Astrocyte of the spinal cord (primary cell): ENCODE results near the gene BCL2L13.
A peak's percentile ranks its signal among the peaks of the same experiment; 100 is the strongest.

Experiments used
- DNase-seq: peaks from one replicate; pipeline ENCODE4 v3.0.0; 2011; ENCODE audit warnings: low read depth, low spot score
- H3K4me3 ChIP-seq: 2 replicates; pipeline ENCODE4 v1.5.1; 2011; ENCODE audit warnings: low read depth, mild to moderate bottlenecking, low read length, moderate library complexity
- in situ Hi-C: cut with HindIII; loops from 2 replicates; pipeline ENCODE4 v1.10.0; 2017; ENCODE audit warnings: low sequenced_read_pairs
- TF ChIP-seq, protein P1 (sequence below): IDR thresholded peaks from 2 replicates; pipeline ENCODE4 v1.5.1; 2012; ENCODE audit warnings: low read depth, mild to moderate bottlenecking, low read length, inconsistent platforms

Gene BCL2L13

GRCh38 chr22:17707526-17707925 lies 69.0 kb downstream of the BCL2L13 start:
- peak; percentile 48 for DNase-seq
- in situ Hi-C loops: no loop called here
- H3K4me3 ChIP-seq: peak overlapping the region; percentile 39

DNA sequence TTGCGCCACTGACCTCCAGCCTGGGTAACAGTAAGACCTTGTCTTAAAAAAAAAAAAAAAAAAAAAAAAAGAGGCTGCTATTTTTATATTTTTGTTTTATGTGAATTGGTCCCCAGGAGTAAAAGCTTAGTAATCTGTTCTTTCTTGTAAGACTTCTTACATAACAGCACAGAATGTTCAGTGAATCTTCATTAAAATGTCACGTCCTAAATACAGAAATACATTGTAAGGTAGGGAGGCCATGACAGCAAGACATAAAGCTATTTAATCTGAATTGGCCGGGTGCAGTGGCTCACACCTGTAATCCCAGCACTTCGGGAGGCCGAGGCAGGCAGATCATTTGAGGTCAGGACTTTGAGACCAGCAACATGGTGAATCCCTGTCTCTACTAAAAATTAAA lies 71.5 kb downstream of the BCL2L13 start:
- TF ChIP-seq, protein P1, sequence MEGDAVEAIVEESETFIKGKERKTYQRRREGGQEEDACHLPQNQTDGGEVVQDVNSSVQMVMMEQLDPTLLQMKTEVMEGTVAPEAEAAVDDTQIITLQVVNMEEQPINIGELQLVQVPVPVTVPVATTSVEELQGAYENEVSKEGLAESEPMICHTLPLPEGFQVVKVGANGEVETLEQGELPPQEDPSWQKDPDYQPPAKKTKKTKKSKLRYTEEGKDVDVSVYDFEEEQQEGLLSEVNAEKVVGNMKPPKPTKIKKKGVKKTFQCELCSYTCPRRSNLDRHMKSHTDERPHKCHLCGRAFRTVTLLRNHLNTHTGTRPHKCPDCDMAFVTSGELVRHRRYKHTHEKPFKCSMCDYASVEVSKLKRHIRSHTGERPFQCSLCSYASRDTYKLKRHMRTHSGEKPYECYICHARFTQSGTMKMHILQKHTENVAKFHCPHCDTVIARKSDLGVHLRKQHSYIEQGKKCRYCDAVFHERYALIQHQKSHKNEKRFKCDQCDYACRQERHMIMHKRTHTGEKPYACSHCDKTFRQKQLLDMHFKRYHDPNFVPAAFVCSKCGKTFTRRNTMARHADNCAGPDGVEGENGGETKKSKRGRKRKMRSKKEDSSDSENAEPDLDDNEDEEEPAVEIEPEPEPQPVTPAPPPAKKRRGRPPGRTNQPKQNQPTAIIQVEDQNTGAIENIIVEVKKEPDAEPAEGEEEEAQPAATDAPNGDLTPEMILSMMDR: no peak
- no peak for DNase-seq
- in situ Hi-C loops: no loop called here
- H3K4me3 ChIP-seq: no peak overlapping the region

More at GRCh38 chr22:17707526-17707925, 69.0 kb downstream of the BCL2L13 start:
- TF ChIP-seq, protein P1: no peak

GRCh38 chr22:17712441-17712840 lies 73.9 kb downstream of the BCL2L13 start:
- TF ChIP-seq, protein P1: no peak
- H3K4me3 ChIP-seq: no peak overlapping the region
- DNase-seq: peak; percentile 48
- in situ Hi-C loops: no loop called here

DNA sequence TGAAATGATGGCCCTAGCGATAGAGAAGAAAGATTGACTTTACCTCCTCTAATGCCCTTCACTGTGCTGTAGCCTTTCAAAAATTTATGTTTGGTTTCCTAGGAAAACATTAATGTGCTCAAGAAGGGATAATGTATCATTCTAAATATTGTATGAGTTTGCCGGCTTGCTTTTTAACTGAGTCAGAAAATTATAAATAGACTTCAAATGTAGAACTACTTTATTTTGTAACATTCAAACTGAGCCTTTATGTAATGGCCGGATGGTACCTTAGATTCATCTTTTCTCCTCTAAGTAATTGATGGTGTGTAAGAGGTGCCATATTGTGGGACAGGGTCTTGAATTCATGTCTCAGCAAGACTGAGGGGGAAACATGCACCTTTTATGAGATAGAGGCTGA lies 78.0 kb downstream of the BCL2L13 start:
- no peak overlapping the region for H3K4me3 ChIP-seq
- in situ Hi-C loops: no loop called here
- no peak for DNase-seq
- TF ChIP-seq, protein P1: no peak

DNA sequence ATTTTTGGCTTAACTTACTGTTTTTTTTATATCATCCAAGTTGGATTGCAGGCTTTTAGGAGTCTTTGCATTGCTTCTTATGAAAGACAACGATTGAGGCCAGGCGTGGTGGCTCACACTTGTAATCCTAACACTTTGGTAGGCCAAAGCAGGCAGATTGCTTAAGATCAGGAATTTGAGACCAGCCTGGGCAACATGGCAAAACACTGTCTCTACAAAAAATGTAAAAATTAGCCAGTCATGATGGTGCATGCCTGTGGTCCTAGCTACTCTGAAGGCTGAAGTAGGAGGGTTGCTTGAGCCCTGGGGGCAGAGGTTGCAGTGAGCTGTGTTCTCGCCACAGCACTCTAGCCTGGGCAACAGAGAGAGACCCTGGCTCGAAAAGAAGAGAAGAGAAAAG lies 79.2 kb downstream of the BCL2L13 start:
- H3K4me3 ChIP-seq: no peak overlapping the region
- no peak for DNase-seq
- TF ChIP-seq, protein P1: no peak
- in situ Hi-C loops: no loop called here

DNA sequence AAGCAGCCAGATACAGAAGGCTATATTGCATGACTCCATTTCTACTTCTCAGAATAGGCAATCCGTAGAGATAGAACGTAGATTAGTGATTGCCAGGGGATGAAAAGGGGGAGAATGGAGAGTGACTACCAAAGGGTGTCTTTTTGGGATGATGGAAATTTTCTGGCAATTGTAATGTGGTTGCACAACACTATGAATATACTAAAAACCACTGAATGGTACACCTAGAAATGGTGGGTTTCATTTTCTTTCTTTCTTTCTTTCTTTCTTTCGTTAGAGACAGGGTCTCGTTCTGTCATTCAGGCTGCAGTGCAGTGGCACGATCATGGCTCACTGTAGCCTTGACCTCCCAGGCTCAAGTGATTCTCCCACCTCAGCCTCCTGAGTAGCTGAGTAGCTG lies 81.4 kb downstream of the BCL2L13 start:
- TF ChIP-seq, protein P1: no peak
- DNase-seq: no peak
- no peak overlapping the region for H3K4me3 ChIP-seq
- in situ Hi-C loops: no loop called here

DNA sequence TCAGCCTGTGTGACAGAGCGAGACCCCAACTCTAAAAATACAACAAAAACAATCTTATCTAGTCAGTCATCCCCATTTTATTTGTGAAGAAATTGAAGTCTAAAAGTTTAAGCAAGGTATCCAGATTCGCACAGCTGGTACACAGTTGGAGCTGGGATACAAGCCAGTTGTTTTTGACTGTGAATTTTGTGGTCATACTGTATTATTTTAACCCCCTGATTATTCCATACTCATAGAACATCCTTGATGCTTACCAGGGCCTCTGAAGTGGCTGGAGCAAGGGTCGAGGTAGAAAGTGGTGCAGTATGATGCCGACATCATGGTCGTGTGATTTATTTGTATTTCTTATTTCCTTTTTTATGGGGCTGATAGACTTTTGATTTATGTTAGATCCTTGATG lies 85.7 kb downstream of the BCL2L13 start:
- in situ Hi-C loops: no loop called here
- H3K4me3 ChIP-seq: no peak overlapping the region
- TF ChIP-seq, protein P1: no peak
- peak; percentile 63 for DNase-seq
